Colonic mucosa (tissue), 4 donors: Measurements from ENCODE around the gene ANKS1B. TPM values are rescaled to one million over a fixed set of nuclear protein-coding genes. Genes with fewer than 3 reads are reported as not detected.
"Not testable (repeated sequence)": the region's sequence is repeated elsewhere in the genome, so short reads cannot be mapped to it uniquely, and the experiment has no call there.

ENCODE experiments used
- DNase-seq: peaks from one replicate; pipeline ENCODE4 v3.0.0-alpha.2; 2020
- H3K27ac ChIP-seq: fragments of 200-600 bp; one replicate; pipeline ENCODE4 v1.8.0; 2021
- H3K27me3 ChIP-seq: fragments of 200-600 bp; one replicate; pipeline ENCODE4 v1.8.0; 2021
- H3K36me3 ChIP-seq: fragments of 200-600 bp; one replicate; pipeline ENCODE4 v1.8.0; 2021
- H3K4me1 ChIP-seq: fragments of 200-600 bp; one replicate; pipeline ENCODE4 v1.8.0; 2021; ENCODE audit warnings: mild to moderate bottlenecking
- H3K4me3 ChIP-seq: fragments of 200-600 bp; one replicate; pipeline ENCODE4 v1.8.0; 2021
- H3K9ac ChIP-seq, 2 donors: one replicate each; pipeline ENCODE4 v1.7.0; 2013; ENCODE audit warnings: control low read depth in 2 of 2, low read depth in 2 of 2, low read length in 2 of 2
- H3K9me3 ChIP-seq: fragments of 200-600 bp; one replicate; pipeline ENCODE4 v1.8.0; 2021
- intact Hi-C: fragments of 100-400 bp; cut with DNase I; formaldehyde crosslinking; loops from one replicate; pipeline ENCODE4 v1.14.1; 2022
- total RNA-seq, 2 donors: library from RNA; stranded (reverse); fragmentation: NEBNext Ultra II Directional in 1 of 2; extraction: Animal tissue kit (Norgen Biotek cat#: 25700) in 1 of 2; gene quantifications; one replicate each; pipeline ENCODE4 v1.2.1, GENCODE V29; 2021
- TF ChIP-seq, protein P1 (sequence below): fragments of 200-600 bp; IDR thresholded peaks from one replicate; pipeline ENCODE4 v1.8.0; 2022; ENCODE audit warnings: antibody characterized with exemption, mild to moderate bottlenecking
- donor health status: healthy.
- donor health status: DM: no; HTN: no; CAD: no.
- donor health status: DM: no; HTN: no; CAD: no.

ANKS1B gene
- total RNA-seq, 2 donors from 2014 or later, result 1.7 to 3.3 TPM

DNA sequence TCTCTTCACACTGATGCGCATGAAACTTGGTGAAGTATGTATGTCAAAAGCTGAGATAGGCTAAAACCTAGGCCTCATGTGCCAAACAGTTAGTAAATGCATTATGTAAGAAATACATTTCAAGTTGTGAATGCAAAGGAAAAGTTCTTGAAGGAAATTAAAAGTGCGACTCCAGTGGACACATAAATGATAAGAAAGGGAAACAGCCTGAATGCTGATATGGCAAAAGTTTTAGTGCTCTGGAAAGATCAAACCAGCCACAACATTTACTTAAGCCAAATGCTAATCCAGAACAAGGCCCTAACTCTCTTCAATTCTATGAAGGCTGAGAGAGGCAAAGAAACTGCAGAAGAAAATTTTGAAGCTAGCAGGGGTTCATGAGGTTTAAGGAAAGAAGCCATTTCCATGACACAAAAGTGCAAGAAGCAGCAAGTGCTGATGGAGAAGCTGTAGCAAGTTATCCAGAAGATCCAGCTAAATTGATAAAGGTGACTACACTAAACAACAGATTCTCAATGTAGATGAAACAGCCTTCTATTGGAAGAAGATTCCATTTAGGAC, 262.9 kb downstream of the ANKS1B start:
- intact Hi-C loops, result no loop called here
- TF ChIP-seq, protein P1, sequence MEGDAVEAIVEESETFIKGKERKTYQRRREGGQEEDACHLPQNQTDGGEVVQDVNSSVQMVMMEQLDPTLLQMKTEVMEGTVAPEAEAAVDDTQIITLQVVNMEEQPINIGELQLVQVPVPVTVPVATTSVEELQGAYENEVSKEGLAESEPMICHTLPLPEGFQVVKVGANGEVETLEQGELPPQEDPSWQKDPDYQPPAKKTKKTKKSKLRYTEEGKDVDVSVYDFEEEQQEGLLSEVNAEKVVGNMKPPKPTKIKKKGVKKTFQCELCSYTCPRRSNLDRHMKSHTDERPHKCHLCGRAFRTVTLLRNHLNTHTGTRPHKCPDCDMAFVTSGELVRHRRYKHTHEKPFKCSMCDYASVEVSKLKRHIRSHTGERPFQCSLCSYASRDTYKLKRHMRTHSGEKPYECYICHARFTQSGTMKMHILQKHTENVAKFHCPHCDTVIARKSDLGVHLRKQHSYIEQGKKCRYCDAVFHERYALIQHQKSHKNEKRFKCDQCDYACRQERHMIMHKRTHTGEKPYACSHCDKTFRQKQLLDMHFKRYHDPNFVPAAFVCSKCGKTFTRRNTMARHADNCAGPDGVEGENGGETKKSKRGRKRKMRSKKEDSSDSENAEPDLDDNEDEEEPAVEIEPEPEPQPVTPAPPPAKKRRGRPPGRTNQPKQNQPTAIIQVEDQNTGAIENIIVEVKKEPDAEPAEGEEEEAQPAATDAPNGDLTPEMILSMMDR, result no peak
- H3K4me1 ChIP-seq, result no peaks in the 10 kb centered on the region
- no peak overlapping the region for H3K4me3 ChIP-seq
- H3K36me3 ChIP-seq, result no peaks in the 10 kb centered on the region
- H3K9me3 ChIP-seq, result no peaks in the 10 kb centered on the region
- no peak for DNase-seq
- H3K9ac ChIP-seq, result no peak overlapping the region
- H3K27me3 ChIP-seq, result no peaks in the 10 kb centered on the region
- no peak overlapping the region for H3K27ac ChIP-seq

GRCh38 chr12:99720083-99720465, 264.7 kb downstream of the ANKS1B start:
- H3K36me3 ChIP-seq, H3K9ac ChIP-seq, H3K4me3 ChIP-seq, H3K27me3 ChIP-seq, DNase-seq, intact Hi-C loops, H3K9me3 ChIP-seq, H3K27ac ChIP-seq, H3K4me1 ChIP-seq: not testable (repeated sequence)

- H3K36me3 ChIP-seq, H3K27ac ChIP-seq, H3K4me3 ChIP-seq, H3K4me1 ChIP-seq, H3K27me3 ChIP-seq, DNase-seq, H3K9me3 ChIP-seq, H3K9ac ChIP-seq, intact Hi-C loops: not testable (repeated sequence)
Observed at GRCh38 chr12:99719411-99720082, 265.2 kb downstream of the ANKS1B start.

- H3K9me3 ChIP-seq, H3K4me1 ChIP-seq, H3K27me3 ChIP-seq, H3K27ac ChIP-seq, H3K9ac ChIP-seq, DNase-seq, H3K36me3 ChIP-seq, H3K4me3 ChIP-seq, intact Hi-C loops: not testable (repeated sequence)
Observed at GRCh38 chr12:99715841-99716510, 268.8 kb downstream of the ANKS1B start.

DNA sequence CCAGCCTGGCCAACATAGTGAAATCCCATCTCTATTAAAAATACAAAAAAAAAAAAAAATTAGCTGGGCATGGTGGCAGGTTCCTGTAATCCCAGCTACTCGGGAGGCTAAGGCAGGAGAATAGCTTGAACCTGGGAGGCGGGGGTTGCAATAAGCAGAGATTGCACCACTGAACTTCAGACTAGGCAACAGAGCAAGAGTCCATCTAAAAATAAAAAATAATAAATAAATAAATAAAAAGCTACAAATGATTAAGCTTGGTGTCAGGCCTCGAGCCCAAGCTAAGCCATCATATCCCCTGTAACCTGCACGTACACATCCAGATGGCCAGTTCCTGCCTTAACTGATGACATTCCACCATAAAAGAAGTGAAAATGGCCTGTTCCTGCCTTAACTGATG, 269.8 kb downstream of the ANKS1B start:
- H3K4me1 ChIP-seq, intact Hi-C loops, H3K36me3 ChIP-seq, DNase-seq, H3K27ac ChIP-seq, H3K9me3 ChIP-seq, H3K9ac ChIP-seq, H3K27me3 ChIP-seq, H3K4me3 ChIP-seq: not testable (repeated sequence)

- no peaks in the 10 kb centered on the region for H3K4me1 ChIP-seq
- H3K36me3 ChIP-seq, result no peaks in the 10 kb centered on the region
- no peak overlapping the region for H3K9ac ChIP-seq
- H3K27me3 ChIP-seq, result no peaks in the 10 kb centered on the region
- no peak overlapping the region for H3K27ac ChIP-seq
- no peaks in the 10 kb centered on the region for H3K9me3 ChIP-seq
- no peak for DNase-seq
- intact Hi-C loops, result no loop called here
- no peak overlapping the region for H3K4me3 ChIP-seq
- TF ChIP-seq, protein P1, result no peak
Observed at GRCh38 chr12:99713946-99714520, 270.7 kb downstream of the ANKS1B start.

GRCh38 chr12:99712281-99712680, 272.5 kb downstream of the ANKS1B start:
- Histone ChIP-seq H3K27ac (no peak overlapping the region), H3K27me3 (no peaks in the 10 kb centered on the region), H3K9me3 (no peaks in the 10 kb centered on the region), H3K4me3 (no peak overlapping the region), H3K36me3 (no peaks in the 10 kb centered on the region), H3K9ac (no peak overlapping the region), H3K4me1 (no peaks in the 10 kb centered on the region)
- no peak for DNase-seq
- intact Hi-C loops, result no loop called here
- TF ChIP-seq, protein P1, result no peak
